Adrenal gland (tissue), 5 donors: ENCODE results near the gene FARS2.

Source experiments
- POLR2A ChIP-seq, 2 donors: fragments of 450-650 bp; IDR thresholded peaks; one replicate each; pipeline ENCODE4 v1.6.1; 2017; ENCODE audit warnings: antibody characterized with exemption in 2 of 2, mild to moderate bottlenecking in 2 of 2, moderate library complexity in 1 of 2
- TF ChIP-seq, protein P1 (sequence below), 6 experiments: fragments of 450-650 bp in 4 of 6; fragments of 200-600 bp in 2 of 6; sonication (generic) in 1 of 6; IDR thresholded peaks; 1 replicate in 5 of 6; 2 replicates in 1 of 6; pipeline versions ENCODE4 v1.5.1 to v1.8.0; 2016 to 2021; ENCODE audit warnings: antibody characterized with exemption in 6 of 6, mild to moderate bottlenecking in 2 of 6, moderate library complexity in 1 of 6
- donor health status: DM: no; HTN: no; CAD: no.

DNA sequence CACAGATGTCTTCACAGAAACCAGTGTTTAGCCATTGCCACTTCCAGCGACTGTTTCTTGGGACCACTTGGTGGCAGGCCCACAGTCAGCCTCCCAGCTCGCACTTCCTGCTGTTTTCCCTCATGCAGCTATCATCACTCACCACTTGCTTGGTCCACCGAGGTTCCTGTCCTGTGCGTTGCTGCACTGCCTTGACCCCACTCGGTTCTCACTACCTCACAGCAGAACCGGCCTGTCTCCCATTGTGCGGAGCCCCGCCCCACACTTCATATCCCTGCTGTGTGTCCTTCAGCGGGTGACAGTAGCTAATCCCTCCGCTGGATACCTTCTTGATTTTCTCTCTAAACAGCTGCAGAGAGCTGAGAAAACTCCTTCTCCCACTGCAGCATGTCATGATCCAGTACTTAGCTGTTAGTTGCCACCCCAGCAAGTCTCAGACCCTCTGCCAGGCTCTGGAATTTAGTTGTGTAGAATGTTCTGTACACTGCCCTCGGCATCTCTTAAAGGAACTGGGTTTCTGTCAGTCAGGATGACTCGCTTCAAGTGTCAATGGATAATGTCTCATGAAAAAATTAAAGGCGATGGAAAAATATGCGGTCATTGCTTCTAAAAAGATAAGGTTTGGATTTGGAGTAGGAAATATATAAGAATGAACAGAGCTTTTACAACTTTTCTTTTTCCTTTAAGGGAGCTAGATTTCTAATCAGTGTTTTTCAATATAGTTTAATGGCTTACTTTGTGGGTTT lies 208.0 kb downstream of the FARS2 start:
- TF ChIP-seq, protein P1, sequence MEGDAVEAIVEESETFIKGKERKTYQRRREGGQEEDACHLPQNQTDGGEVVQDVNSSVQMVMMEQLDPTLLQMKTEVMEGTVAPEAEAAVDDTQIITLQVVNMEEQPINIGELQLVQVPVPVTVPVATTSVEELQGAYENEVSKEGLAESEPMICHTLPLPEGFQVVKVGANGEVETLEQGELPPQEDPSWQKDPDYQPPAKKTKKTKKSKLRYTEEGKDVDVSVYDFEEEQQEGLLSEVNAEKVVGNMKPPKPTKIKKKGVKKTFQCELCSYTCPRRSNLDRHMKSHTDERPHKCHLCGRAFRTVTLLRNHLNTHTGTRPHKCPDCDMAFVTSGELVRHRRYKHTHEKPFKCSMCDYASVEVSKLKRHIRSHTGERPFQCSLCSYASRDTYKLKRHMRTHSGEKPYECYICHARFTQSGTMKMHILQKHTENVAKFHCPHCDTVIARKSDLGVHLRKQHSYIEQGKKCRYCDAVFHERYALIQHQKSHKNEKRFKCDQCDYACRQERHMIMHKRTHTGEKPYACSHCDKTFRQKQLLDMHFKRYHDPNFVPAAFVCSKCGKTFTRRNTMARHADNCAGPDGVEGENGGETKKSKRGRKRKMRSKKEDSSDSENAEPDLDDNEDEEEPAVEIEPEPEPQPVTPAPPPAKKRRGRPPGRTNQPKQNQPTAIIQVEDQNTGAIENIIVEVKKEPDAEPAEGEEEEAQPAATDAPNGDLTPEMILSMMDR (IDR thresholded peaks at IDR 0.05): no peak
- no peak for TF ChIP-seq POLR2A (IDR thresholded peaks at IDR 0.05)
